ENCODE results near the gene FAM217B.

FAM217B gene

DNA sequence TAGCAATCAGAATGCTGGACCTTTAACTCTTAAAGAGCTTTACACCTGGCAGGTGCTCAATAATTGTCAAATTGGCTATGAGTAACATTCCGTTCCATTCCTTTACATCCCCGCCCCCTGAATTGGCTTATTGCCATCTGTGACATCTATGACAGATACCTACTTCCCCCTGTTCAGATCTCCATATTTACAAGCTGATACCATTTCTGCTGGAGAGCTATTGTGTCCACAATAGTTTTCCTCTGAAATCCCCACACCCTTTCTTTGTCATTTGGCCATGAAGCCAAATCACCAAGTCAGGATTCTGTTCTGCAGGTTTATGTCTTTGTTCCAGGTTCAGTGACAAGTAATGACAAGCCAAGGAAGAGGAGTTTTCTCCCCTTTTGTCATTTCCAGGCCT, 21.2 kb downstream of the FAM217B start:
- no peak for DNase-seq (ENCODE audit: low read depth, low spot score)
- no peak overlapping the region for H3K4me3 ChIP-seq (ENCODE audit: low read depth, low read length)
- in situ Hi-C loops (cut with HindIII; ENCODE audit: low sequenced_read_pairs): no loop called here
- TF ChIP-seq, protein P1, sequence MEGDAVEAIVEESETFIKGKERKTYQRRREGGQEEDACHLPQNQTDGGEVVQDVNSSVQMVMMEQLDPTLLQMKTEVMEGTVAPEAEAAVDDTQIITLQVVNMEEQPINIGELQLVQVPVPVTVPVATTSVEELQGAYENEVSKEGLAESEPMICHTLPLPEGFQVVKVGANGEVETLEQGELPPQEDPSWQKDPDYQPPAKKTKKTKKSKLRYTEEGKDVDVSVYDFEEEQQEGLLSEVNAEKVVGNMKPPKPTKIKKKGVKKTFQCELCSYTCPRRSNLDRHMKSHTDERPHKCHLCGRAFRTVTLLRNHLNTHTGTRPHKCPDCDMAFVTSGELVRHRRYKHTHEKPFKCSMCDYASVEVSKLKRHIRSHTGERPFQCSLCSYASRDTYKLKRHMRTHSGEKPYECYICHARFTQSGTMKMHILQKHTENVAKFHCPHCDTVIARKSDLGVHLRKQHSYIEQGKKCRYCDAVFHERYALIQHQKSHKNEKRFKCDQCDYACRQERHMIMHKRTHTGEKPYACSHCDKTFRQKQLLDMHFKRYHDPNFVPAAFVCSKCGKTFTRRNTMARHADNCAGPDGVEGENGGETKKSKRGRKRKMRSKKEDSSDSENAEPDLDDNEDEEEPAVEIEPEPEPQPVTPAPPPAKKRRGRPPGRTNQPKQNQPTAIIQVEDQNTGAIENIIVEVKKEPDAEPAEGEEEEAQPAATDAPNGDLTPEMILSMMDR (IDR thresholded peaks at IDR 0.05; ENCODE audit: low read depth, low read length): no peak

DNA sequence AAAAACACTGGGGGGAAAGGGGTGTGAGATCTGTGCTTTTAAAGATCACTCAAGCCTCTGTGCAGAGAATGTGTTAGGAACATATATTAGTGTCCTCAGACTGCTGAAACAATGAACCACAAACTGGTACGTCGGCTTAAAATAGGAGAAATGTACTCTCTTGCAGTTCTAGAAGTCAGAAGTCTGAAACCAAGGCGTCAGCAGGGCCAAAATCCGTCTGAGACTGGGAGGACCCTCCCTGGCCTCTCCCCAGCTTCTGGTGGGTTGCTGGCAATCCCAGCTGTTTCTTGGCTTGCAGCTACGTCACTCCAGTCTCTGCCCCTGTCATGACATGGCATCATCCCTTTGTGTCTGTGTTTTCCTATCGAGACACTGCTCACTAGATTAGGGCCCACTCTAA, 22.0 kb downstream of the FAM217B start:
- in situ Hi-C loops (cut with HindIII; ENCODE audit: low sequenced_read_pairs): no loop called here
- DNase-seq (ENCODE audit: low read depth, low spot score): no peak
- H3K4me3 ChIP-seq (ENCODE audit: low read depth, low read length): no peak overlapping the region
- TF ChIP-seq, protein P1 (IDR thresholded peaks at IDR 0.05; ENCODE audit: low read depth, low read length): no peak

DNA sequence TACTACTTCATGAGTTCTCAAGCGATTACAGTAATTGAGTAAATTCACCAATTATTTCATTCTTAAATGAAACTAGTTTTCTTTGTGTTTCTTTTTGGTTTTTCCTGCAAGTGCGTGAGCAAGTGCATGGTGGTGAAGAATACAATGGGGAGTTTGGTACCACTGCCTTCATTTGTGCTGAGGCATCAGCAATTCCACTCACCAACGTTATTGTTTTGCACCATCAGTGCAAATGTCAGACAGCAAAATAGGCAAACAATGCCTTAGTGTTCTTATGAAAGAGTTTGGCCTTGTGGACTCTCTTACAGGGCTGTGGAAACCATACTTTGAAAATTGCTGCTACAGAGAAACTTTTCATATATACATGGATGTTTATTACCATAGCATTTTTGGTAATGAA, 26.2 kb downstream of the FAM217B start:
- no peak overlapping the region for H3K4me3 ChIP-seq (ENCODE audit: low read depth, low read length)
- no peak for DNase-seq (ENCODE audit: low read depth, low spot score)
- TF ChIP-seq, protein P1 (IDR thresholded peaks at IDR 0.05; ENCODE audit: low read depth, low read length): no peak
- in situ Hi-C loops (cut with HindIII; ENCODE audit: low sequenced_read_pairs): no loop called here

DNA sequence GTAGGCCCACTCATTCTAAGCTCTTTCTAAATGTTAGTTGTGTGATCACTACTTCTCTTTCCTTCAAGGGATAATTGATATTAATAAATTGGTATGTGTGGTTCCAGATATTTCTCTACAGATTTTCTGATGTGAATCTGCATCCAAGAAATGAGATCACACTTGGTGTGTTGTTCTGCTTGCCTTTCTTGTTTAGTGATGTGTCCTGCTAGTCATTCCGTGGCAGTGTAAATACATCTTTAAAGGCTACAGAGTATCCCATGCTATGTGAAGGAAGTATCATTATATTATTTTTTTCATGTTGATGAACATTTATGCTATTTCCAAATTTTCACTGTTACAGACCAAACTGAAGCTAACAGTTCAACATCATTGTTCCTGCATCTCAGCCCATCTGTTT, 31.2 kb downstream of the FAM217B start:
- no peak for DNase-seq (ENCODE audit: low read depth, low spot score)
- in situ Hi-C loops (cut with HindIII; ENCODE audit: low sequenced_read_pairs): no loop called here
- no peak overlapping the region for H3K4me3 ChIP-seq (ENCODE audit: low read depth, low read length)
- TF ChIP-seq, protein P1 (IDR thresholded peaks at IDR 0.05; ENCODE audit: low read depth, low read length): no peak

DNA sequence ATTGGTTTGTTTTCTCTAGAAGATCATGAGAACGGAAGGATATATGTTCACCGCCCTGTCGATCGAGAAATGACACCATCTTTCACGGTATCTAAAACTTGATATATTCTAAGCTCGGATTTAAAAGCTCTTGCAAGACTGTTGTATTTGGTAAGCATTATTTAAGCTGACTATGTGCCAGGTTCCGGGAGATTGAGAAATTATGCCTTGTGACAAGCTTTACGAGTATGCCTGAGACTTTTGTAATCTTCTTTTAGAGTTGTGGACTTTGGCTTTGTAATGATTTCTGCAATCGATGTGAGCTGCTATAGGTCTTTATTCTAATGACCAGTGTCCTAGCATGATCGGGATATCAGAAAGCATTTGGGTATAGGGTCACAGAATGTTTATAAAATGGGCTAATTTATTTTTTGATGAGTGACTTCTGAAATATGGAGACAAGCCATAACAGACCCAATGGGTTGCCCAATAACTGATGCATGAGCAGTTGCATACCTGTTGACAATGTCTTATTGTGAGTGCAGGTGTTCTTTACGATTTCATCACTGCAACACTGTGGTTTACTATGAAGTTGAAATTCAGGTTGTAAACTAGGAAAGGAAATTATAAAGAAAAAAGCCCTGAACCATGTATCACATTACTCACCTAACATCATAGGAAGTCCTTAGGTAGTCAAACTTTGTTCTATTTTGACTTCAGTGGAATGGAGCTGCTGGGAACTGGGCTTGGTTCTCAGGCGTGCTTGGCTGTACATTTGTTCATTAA, 32.0 kb downstream of the FAM217B start:
- in situ Hi-C loops (cut with HindIII; ENCODE audit: low sequenced_read_pairs): no loop called here
- H3K4me3 ChIP-seq (ENCODE audit: low read depth, low read length): no peak overlapping the region
- DNase-seq (ENCODE audit: low read depth, low spot score): no peak
- TF ChIP-seq, protein P1 (IDR thresholded peaks at IDR 0.05; ENCODE audit: low read depth, low read length): no peak

DNA sequence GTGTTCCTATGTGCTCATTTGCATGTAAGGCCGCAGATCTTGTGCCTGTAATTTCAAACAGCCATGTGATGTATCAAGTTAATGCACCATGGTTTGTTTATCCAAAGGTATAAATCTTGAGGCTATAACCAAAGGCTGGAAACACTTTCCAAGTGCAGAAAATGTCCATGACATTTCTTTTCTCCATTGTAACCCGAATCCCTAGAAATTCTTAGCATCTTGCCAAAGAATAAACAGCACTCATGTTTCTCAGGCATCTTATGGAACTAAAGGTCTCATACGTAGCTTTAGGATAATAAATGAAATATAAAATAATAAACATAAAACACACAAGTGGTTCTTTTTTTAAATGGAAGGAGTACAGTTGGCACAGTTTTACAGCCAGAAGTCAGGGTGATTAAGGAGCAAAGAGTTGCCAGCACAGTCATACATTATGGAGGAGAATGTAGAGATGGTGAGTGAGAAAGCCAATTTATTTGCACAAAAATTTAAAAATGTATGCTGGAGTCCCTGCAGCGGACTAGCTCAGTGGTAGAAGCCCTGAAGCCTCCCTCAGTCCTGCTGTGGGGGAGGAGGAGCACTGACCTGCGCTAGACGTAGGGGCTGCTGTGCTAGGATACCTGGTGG, 36.1 kb downstream of the FAM217B start:
- TF ChIP-seq, protein P1 (IDR thresholded peaks at IDR 0.05; ENCODE audit: low read depth, low read length): no peak
- in situ Hi-C loops (cut with HindIII; ENCODE audit: low sequenced_read_pairs): no loop called here
- DNase-seq (ENCODE audit: low read depth, low spot score): no peak

More for the DNA sequence above, 36.1 kb downstream of the FAM217B start:
- no peak overlapping the region for H3K4me3 ChIP-seq (ENCODE audit: low read depth, low read length)
